Colonic mucosa (tissue), 4 donors: Measurements from ENCODE around the gene GUCA2B. TPM values are rescaled to one million over a fixed set of nuclear protein-coding genes. Genes with fewer than 3 reads are reported as not detected.

Experiments used
- DNase-seq: peaks from one replicate; pipeline ENCODE4 v3.0.0-alpha.2; 2020
- H3K27ac ChIP-seq: fragments of 200-600 bp; one replicate; pipeline ENCODE4 v1.8.0; 2021
- H3K27me3 ChIP-seq: fragments of 200-600 bp; one replicate; pipeline ENCODE4 v1.8.0; 2021
- H3K36me3 ChIP-seq: fragments of 200-600 bp; one replicate; pipeline ENCODE4 v1.8.0; 2021
- H3K4me1 ChIP-seq: fragments of 200-600 bp; one replicate; pipeline ENCODE4 v1.8.0; 2021; ENCODE audit warnings: mild to moderate bottlenecking
- H3K4me3 ChIP-seq: fragments of 200-600 bp; one replicate; pipeline ENCODE4 v1.8.0; 2021
- H3K9ac ChIP-seq, 2 donors: one replicate each; pipeline ENCODE4 v1.7.0; 2013; ENCODE audit warnings: control low read depth in 2 of 2, low read depth in 2 of 2, low read length in 2 of 2
- H3K9me3 ChIP-seq: fragments of 200-600 bp; one replicate; pipeline ENCODE4 v1.8.0; 2021
- CTCF ChIP-seq: fragments of 200-600 bp; IDR thresholded peaks from one replicate; pipeline ENCODE4 v1.8.0; 2022; ENCODE audit warnings: antibody characterized with exemption, mild to moderate bottlenecking
- intact Hi-C: fragments of 100-400 bp; cut with DNase I; formaldehyde crosslinking; loops from one replicate; pipeline ENCODE4 v1.14.1; 2022
- total RNA-seq, 2 donors: library from RNA; stranded (reverse); fragmentation: NEBNext Ultra II Directional in 1 of 2; extraction: Animal tissue kit (Norgen Biotek cat#: 25700) in 1 of 2; gene quantifications; one replicate each; pipeline ENCODE4 v1.2.1, GENCODE V29; 2021
- donor health status: healthy.
- donor health status: DM: no; HTN: no; CAD: no.
- donor health status: DM: no; HTN: no; CAD: no.

The GUCA2B gene
- total RNA-seq, 2 donors from 2014 or later: 27.7 to 44.5 TPM

GRCh38 chr1:42183957-42184268, 30.7 kb downstream of the GUCA2B start:
- no peak overlapping the region for H3K27ac ChIP-seq

GRCh38 chr1:42184616-42185015, 31.4 kb downstream of the GUCA2B start:
- no peaks in the 10 kb centered on the region for H3K4me1 ChIP-seq
- H3K27ac ChIP-seq: no peak overlapping the region
- no peak overlapping the region for H3K9ac ChIP-seq
- H3K36me3 ChIP-seq: no peaks in the 10 kb centered on the region
- no peaks in the 10 kb centered on the region for H3K9me3 ChIP-seq
- H3K27me3 ChIP-seq: no peaks in the 10 kb centered on the region
- intact Hi-C loops: loop anchor here (10.0 kb wide), 1 partner anchor 150 kb away; the partner anchor contains the start of gene FOXJ3
- no peak for TF ChIP-seq CTCF
- DNase-seq: no peak
- no peak overlapping the region for H3K4me3 ChIP-seq

More at GRCh38 chr1:42183957-42184268, 30.7 kb downstream of the GUCA2B start:
- Histone ChIP-seq H3K9me3 (no peaks in the 10 kb centered on the region), H3K36me3 (no peaks in the 10 kb centered on the region), H3K4me1 (no peaks in the 10 kb centered on the region), H3K27me3 (no peaks in the 10 kb centered on the region), H3K9ac (no peak overlapping the region), H3K4me3 (no peak overlapping the region)
- no peak for DNase-seq
- intact Hi-C loops: loop anchor here (10.0 kb wide), 1 partner anchor 151 kb away; the partner anchor contains the start of gene FOXJ3
- no peak for TF ChIP-seq CTCF

GRCh38 chr1:42186152-42186551, 32.9 kb downstream of the GUCA2B start:
- Histone ChIP-seq H3K27me3 (no peaks in the 10 kb centered on the region), H3K4me1 (no peaks in the 10 kb centered on the region), H3K4me3 (no peak overlapping the region), H3K9ac (no peak overlapping the region), H3K27ac (no peak overlapping the region), H3K9me3 (no peaks in the 10 kb centered on the region), H3K36me3 (no peaks in the 10 kb centered on the region)
- DNase-seq: no peak
- TF ChIP-seq CTCF: no peak
- intact Hi-C loops: loop anchor here (10.0 kb wide), 1 partner anchor 149 kb away; the partner anchor contains the start of gene FOXJ3

GRCh38 chr1:42189931-42190853, 37.0 kb downstream of the GUCA2B start:
- no peaks in the 10 kb centered on the region for H3K36me3 ChIP-seq
- intact Hi-C loops: loop anchor here (10.0 kb wide), 1 partner anchor 145 kb away; the partner anchor contains the start of gene FOXJ3
- DNase-seq: no peak

GRCh38 chr1:42191319-42191718, 38.1 kb downstream of the GUCA2B start:
- DNase-seq: no peak
- Histone ChIP-seq H3K36me3 (no peaks in the 10 kb centered on the region), H3K9ac (no peak overlapping the region), H3K9me3 (no peaks in the 10 kb centered on the region), H3K4me1 (no peaks in the 10 kb centered on the region), H3K27ac (no peak overlapping the region), H3K4me3 (no peak overlapping the region), H3K27me3 (no peaks in the 10 kb centered on the region)
- intact Hi-C loops: no loop called here
- no peak for TF ChIP-seq CTCF

More at GRCh38 chr1:42189931-42190853, 37.0 kb downstream of the GUCA2B start:
- Histone ChIP-seq H3K9me3 (no peaks in the 10 kb centered on the region), H3K27ac (no peak overlapping the region), H3K4me3 (no peak overlapping the region), H3K9ac (no peak overlapping the region), H3K27me3 (no peaks in the 10 kb centered on the region), H3K4me1 (no peaks in the 10 kb centered on the region)
- no peak for TF ChIP-seq CTCF
